Measurements from ENCODE around the gene GORASP2.

Gene GORASP2

GRCh38 chr2:170965446-170966225, 36.6 kb downstream of the GORASP2 start:
- peaks cover 70% of the 10 kb centered on the region for H3K36me3 ChIP-seq (ENCODE audit: insufficient read depth, low read length)
- no peak for DNase-seq (ENCODE audit: low read depth, low spot score)
- no peak overlapping the region for H3K4me3 ChIP-seq
- TF ChIP-seq POLR2AphosphoS5 (IDR thresholded peaks at IDR 0.05; ENCODE audit: borderline replicate concordance, low read depth, low read length), result 0 out of 2 replicates have a peak, but pooled peaks have one; percentile 10
- TF ChIP-seq FOXP2 (optimal IDR thresholded peaks at IDR 0.05; ENCODE audit: control extremely low read depth, extremely low read length, insufficient read depth), result no peak
- H3K9ac ChIP-seq (ENCODE audit: insufficient read length), result no peak overlapping the region
- H3K27ac ChIP-seq, result no peak overlapping the region
- no peaks in the 10 kb centered on the region for H3K9me3 ChIP-seq (ENCODE audit: low read depth, low read length)

GRCh38 chr2:170966648-170967396, 37.8 kb downstream of the GORASP2 start:
- DNase-seq (ENCODE audit: low read depth, low spot score), result no peak

DNA sequence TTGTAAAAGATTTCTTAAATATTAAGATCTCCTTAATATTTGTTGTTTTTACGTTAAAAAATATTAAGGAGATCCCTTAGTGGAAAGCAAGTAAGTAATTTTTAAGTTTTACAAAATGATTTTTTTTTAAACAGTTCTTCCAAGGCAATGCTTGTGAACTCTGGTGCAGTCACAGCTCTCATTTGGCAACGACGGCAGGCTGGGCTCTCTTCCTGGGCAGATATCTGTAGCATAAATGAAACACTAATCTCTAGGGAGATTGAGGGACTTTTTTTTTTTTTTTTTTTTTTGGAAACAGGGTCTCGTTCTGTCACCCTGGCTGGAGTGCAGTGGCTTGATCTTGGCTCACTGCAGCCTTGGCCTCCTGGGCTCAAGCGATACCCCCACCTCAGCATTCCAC, 38.5 kb downstream of the GORASP2 start:
- H3K4me3 ChIP-seq, result no peak overlapping the region
- no peak overlapping the region for H3K9ac ChIP-seq (ENCODE audit: insufficient read length)
- no peak for TF ChIP-seq FOXP2 (optimal IDR thresholded peaks at IDR 0.05; ENCODE audit: control extremely low read depth, extremely low read length, insufficient read depth)
- no peak for TF ChIP-seq POLR2AphosphoS5 (IDR thresholded peaks at IDR 0.05; ENCODE audit: borderline replicate concordance, low read depth, low read length)
- no peak for TF ChIP-seq EZH2 (IDR thresholded peaks at IDR 0.05)
- peaks cover 51% of the 10 kb centered on the region for H3K36me3 ChIP-seq (ENCODE audit: insufficient read depth, low read length)
- no peak for DNase-seq (ENCODE audit: low read depth, low spot score)
- H3K27ac ChIP-seq, result no peak overlapping the region
- no peaks in the 10 kb centered on the region for H3K9me3 ChIP-seq (ENCODE audit: low read depth, low read length)

More at GRCh38 chr2:170966648-170967396, 37.8 kb downstream of the GORASP2 start:
- TF ChIP-seq EZH2 (IDR thresholded peaks at IDR 0.05), result no peak
- TF ChIP-seq POLR2AphosphoS5 (IDR thresholded peaks at IDR 0.05; ENCODE audit: borderline replicate concordance, low read depth, low read length), result no peak
- TF ChIP-seq FOXP2 (optimal IDR thresholded peaks at IDR 0.05; ENCODE audit: control extremely low read depth, extremely low read length, insufficient read depth), result no peak
- no peak overlapping the region for H3K27ac ChIP-seq
- no peak overlapping the region for H3K9ac ChIP-seq (ENCODE audit: insufficient read length)
- H3K36me3 ChIP-seq (ENCODE audit: insufficient read depth, low read length), result peaks cover 59% of the 10 kb centered on the region
- H3K4me3 ChIP-seq, result no peak overlapping the region
- H3K9me3 ChIP-seq (ENCODE audit: low read depth, low read length), result no peaks in the 10 kb centered on the region

- TF ChIP-seq EZH2 (IDR thresholded peaks at IDR 0.05) (no peak), FOXP2 (optimal IDR thresholded peaks at IDR 0.05; ENCODE audit: control extremely low read depth, extremely low read length, insufficient read depth) (no peak), POLR2AphosphoS5 (IDR thresholded peaks at IDR 0.05; ENCODE audit: borderline replicate concordance, low read depth, low read length) (0 out of 2 replicates have a peak, but pooled peaks have one; percentile 20)
- Histone ChIP-seq H3K9ac (ENCODE audit: insufficient read length) (no peak overlapping the region), H3K9me3 (ENCODE audit: low read depth, low read length) (no peaks in the 10 kb centered on the region), H3K27ac (no peak overlapping the region; the same call in 1 of the 2 replicates), H3K4me3 (no peak overlapping the region), H3K36me3 (ENCODE audit: insufficient read depth, low read length) (peaks cover 46% of the 10 kb centered on the region)
- DNase-seq (ENCODE audit: low read depth, low spot score), result no peak
These were observed 39.4 kb downstream of the GORASP2 start for GRCh38 chr2:170968205-170969003.

- TF ChIP-seq POLR2AphosphoS5 (IDR thresholded peaks at IDR 0.05; ENCODE audit: borderline replicate concordance, low read depth, low read length) (no peak), EZH2 (IDR thresholded peaks at IDR 0.05) (no peak)
- DNase-seq (ENCODE audit: low read depth, low spot score), result no peak
- Histone ChIP-seq H3K9ac (ENCODE audit: insufficient read length) (no peak overlapping the region), H3K27ac (no peak overlapping the region), H3K9me3 (ENCODE audit: low read depth, low read length) (no peaks in the 10 kb centered on the region), H3K36me3 (ENCODE audit: insufficient read depth, low read length) (peaks cover 40% of the 10 kb centered on the region), H3K4me3 (no peak overlapping the region)
These were observed 40.0 kb downstream of the GORASP2 start for GRCh38 chr2:170969030-170969429.

DNA sequence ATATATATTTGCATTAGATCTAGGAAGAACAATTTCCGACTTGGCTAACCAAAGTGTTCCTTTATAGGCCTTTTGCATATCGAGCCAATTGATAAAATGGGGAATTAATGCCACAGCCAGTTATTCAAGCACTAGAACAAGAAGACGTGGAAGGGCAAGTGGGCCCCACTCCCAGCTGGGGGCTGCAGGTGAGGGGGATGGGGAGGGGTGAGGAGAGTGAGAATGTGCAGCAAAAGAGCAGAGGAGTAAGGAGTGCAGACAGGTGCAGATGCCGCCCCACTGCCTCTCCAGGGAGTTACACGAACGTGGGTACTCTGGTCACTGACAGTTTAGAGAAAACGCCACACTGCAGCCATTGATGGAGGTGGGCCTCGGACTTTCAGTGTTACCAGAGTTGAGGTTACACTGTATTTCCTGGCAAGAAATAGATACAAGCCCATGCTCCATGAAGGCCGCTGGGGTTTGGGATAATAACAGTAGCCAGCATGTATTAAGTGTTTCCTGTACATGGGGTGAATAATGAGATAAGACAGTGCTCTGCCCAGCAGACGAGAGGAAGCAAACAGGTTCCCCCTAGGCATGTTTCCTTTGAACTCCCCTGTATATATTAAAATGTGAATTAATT, 40.9 kb downstream of the GORASP2 start:
- no peak for TF ChIP-seq FOXP2 (optimal IDR thresholded peaks at IDR 0.05; ENCODE audit: control extremely low read depth, extremely low read length, insufficient read depth)
- TF ChIP-seq POLR2AphosphoS5 (IDR thresholded peaks at IDR 0.05; ENCODE audit: borderline replicate concordance, low read depth, low read length), result no peak
- no peak for TF ChIP-seq EZH2 (IDR thresholded peaks at IDR 0.05)
- Histone ChIP-seq H3K27ac (0 out of 2 replicates have a peak overlapping the region, but pooled peaks have one; percentile 19), H3K9me3 (ENCODE audit: low read depth, low read length) (no peaks in the 10 kb centered on the region), H3K9ac (ENCODE audit: insufficient read length) (no peak overlapping the region), H3K4me3 (no peak overlapping the region; the same call in 1 of the 2 replicates), H3K36me3 (ENCODE audit: insufficient read depth, low read length) (peaks cover 32% of the 10 kb centered on the region)
- no peak for DNase-seq (ENCODE audit: low read depth, low spot score)

DNA sequence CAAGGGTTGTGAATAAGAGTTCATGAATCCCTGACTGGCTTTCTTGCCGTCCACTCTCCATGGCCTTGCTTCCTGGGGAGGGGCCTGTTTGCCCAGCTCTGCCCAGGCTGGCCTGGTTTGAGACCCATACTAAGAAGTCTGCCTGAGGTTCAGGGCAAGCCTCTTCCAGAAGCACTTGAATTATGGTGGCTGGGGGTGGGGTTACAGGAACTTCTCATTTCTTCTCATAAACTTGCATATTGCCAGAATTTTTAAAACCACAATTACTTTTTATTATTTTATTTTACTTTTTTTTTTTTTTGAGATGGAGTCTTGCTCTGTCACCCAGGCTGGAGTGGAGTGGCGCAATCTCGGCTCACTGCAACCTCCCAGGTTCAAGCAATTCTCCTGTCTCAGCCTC, 42.0 kb downstream of the GORASP2 start:
- Histone ChIP-seq H3K27ac (no peak overlapping the region), H3K9me3 (ENCODE audit: low read depth, low read length) (no peaks in the 10 kb centered on the region), H3K4me3 (no peak overlapping the region), H3K36me3 (ENCODE audit: insufficient read depth, low read length) (peaks cover 21% of the 10 kb centered on the region), H3K9ac (ENCODE audit: insufficient read length) (no peak overlapping the region)
- no peak for TF ChIP-seq POLR2AphosphoS5 (IDR thresholded peaks at IDR 0.05; ENCODE audit: borderline replicate concordance, low read depth, low read length)
- TF ChIP-seq EZH2 (IDR thresholded peaks at IDR 0.05), result no peak
- no peak for TF ChIP-seq FOXP2 (optimal IDR thresholded peaks at IDR 0.05; ENCODE audit: control extremely low read depth, extremely low read length, insufficient read depth)
- no peak for DNase-seq (ENCODE audit: low read depth, low spot score)
